ENCODE measurements around the gene MYL10.

DNA sequence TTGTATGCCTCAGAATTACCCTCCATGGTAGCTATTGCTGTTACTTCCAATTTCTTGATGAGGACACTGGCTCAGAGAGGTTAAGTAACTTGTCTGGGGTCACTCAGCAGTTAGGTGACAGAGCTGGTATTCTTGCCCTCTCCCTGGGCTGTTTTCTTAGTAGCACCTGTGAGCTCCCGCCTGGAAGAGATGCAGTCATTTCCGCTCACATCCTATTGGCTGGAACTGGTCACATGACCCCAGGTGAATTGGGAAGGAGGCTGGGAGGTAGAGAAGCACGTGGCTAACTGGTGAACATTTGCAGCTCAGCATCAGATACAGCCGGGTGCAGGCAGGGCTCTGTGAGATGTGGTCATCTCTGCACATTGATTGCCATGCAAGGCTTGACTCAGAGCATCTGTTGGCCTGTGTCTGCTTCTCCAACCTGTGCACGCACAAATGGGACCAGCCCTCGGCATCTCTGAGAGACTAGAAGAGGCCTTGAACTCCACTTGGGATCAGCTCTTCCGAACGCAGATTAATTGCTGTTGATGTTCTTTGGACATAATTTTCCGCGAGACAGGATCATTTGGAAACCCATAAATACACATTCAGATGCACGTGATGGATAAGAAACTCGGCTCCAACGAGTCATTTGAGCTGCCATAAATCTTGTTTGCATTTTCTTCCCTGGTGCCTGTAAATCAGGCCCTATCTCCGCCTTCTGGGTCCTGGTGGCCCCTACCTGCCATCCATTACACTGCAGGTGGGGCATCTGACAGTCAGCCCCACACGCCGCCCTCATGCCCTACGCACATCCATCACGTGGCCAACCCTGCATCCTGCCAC, 42.8 kb downstream of the MYL10 start:
- TF ChIP-seq, protein P1, sequence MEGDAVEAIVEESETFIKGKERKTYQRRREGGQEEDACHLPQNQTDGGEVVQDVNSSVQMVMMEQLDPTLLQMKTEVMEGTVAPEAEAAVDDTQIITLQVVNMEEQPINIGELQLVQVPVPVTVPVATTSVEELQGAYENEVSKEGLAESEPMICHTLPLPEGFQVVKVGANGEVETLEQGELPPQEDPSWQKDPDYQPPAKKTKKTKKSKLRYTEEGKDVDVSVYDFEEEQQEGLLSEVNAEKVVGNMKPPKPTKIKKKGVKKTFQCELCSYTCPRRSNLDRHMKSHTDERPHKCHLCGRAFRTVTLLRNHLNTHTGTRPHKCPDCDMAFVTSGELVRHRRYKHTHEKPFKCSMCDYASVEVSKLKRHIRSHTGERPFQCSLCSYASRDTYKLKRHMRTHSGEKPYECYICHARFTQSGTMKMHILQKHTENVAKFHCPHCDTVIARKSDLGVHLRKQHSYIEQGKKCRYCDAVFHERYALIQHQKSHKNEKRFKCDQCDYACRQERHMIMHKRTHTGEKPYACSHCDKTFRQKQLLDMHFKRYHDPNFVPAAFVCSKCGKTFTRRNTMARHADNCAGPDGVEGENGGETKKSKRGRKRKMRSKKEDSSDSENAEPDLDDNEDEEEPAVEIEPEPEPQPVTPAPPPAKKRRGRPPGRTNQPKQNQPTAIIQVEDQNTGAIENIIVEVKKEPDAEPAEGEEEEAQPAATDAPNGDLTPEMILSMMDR (conservative IDR thresholded peaks at IDR 0.05; ENCODE audit: low read depth, low read length) = no peak
- no peak for TF ChIP-seq EZH2 (IDR thresholded peaks at IDR 0.05; ENCODE audit: borderline replicate concordance, low read depth, low read length, poor library complexity, severe bottlenecking)

Data from A673 (cell line).